ENCODE data around the gene ACVR1C. TPM values are rescaled to one million over a fixed set of nuclear protein-coding genes. Genes with fewer than 3 reads are reported as not detected.
A peak's percentile ranks its signal among the peaks of the same experiment; 100 is the strongest.

The ACVR1C gene
- total RNA-seq, 4 donors from 2014 or later, result 1.4 to 9.4 (median 5.4) TPM

DNA sequence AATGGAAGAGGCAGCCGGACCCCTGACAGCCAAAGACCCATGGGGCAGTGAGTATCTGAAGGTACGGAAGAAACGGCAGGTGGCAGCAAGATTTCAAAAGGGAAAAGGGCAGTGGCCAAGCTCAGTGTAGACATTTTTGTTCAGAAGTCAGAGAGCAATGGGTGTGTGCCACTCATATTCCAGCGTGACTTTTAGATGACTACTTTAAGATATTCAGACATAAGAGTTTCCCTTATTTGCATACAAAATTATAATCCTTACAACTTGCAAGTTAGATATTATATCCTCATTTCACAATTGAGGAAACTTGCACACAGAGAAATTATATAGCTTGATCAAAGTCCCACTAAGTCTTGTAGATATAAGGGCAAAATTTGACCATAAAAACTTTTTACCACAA is 124.0 kb downstream of the ACVR1C start:
- 87 to 92% methylated on average over 4 of the region's 4 CpGs for WGBS, 2 donors
- H3K4me1 ChIP-seq, result no peaks in the 10 kb centered on the region
- H3K36me3 ChIP-seq, result no peaks in the 10 kb centered on the region
- H3K27me3 ChIP-seq, result no peaks in the 10 kb centered on the region
- peaks cover 0 to 18% (median 1%) of the 10 kb centered on the region in 4 donors for H3K9me3 ChIP-seq
- no peak overlapping the region for H3K4me3 ChIP-seq
- no peak overlapping the region for H3K27ac ChIP-seq
- no peak for DNase-seq (ENCODE audit: low spot score in 2 of 2)
- TF ChIP-seq EP300 (IDR thresholded peaks at IDR 0.05) (no peak), POLR2A (IDR thresholded peaks at IDR 0.05) (no peak)
- TF ChIP-seq, protein P1, sequence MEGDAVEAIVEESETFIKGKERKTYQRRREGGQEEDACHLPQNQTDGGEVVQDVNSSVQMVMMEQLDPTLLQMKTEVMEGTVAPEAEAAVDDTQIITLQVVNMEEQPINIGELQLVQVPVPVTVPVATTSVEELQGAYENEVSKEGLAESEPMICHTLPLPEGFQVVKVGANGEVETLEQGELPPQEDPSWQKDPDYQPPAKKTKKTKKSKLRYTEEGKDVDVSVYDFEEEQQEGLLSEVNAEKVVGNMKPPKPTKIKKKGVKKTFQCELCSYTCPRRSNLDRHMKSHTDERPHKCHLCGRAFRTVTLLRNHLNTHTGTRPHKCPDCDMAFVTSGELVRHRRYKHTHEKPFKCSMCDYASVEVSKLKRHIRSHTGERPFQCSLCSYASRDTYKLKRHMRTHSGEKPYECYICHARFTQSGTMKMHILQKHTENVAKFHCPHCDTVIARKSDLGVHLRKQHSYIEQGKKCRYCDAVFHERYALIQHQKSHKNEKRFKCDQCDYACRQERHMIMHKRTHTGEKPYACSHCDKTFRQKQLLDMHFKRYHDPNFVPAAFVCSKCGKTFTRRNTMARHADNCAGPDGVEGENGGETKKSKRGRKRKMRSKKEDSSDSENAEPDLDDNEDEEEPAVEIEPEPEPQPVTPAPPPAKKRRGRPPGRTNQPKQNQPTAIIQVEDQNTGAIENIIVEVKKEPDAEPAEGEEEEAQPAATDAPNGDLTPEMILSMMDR (IDR thresholded peaks at IDR 0.05), result no peak

DNA sequence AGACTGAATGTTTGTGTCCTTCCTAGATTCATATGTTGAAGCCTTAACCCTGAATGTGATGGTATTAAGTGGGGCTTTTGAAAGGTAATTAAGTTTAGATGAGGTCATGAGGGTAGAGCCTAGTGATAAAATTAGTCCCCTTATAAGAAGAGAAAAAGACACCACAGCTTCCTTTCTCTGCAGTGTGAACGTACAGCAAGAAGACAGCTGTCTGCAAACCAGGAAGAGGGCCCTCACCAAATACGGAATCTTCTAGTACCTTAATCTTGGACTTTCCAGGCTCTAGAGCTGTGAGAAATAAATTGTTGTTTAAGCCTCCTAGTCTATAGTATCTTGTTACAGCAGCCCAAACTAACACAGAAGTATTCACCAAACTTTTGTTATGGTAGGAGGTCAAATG is 127.6 kb downstream of the ACVR1C start:
- no peak overlapping the region for H3K4me3 ChIP-seq
- no peak overlapping the region for H3K27ac ChIP-seq
- no peaks in the 10 kb centered on the region for H3K27me3 ChIP-seq
- no peaks in the 10 kb centered on the region for H3K4me1 ChIP-seq
- no peak for DNase-seq (ENCODE audit: low spot score in 2 of 2)
- peaks cover 0 to 11% (median 1%) of the 10 kb centered on the region in 4 donors for H3K9me3 ChIP-seq
- WGBS, 2 donors, result 60 to 61% methylated on average over 2 of the region's 2 CpGs
- H3K36me3 ChIP-seq, result no peaks in the 10 kb centered on the region
- TF ChIP-seq POLR2A (IDR thresholded peaks at IDR 0.05) (no peak), EP300 (IDR thresholded peaks at IDR 0.05) (no peak)
- TF ChIP-seq, protein P1 (IDR thresholded peaks at IDR 0.05), result no peak

DNA sequence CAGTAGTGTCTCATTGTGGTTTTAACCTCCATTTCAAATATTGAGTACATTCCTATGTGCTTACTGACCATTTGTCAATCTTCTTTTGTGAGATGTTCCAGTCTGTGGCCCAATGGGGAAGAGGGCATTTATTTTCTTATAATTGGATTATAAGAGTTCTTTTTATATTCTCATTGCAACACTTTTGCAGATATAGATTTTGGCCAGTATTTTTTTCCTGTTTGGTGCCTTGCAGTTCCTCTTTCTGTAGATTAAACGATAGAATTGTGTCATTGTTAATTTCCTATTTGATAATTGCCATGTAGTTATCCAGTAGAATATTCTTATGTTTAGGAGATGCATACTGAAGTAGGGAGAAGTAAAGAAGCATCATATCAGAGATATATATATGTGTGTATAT is 128.3 kb downstream of the ACVR1C start:
- 70 to 74% methylated on average over 1 of the region's 1 CpG for WGBS, 2 donors
- H3K36me3 ChIP-seq, result no peaks in the 10 kb centered on the region
- TF ChIP-seq, protein P1 (IDR thresholded peaks at IDR 0.05), result no peak
- TF ChIP-seq EP300 (IDR thresholded peaks at IDR 0.05), result no peak
- TF ChIP-seq POLR2A (IDR thresholded peaks at IDR 0.05), result no peak

DNA sequence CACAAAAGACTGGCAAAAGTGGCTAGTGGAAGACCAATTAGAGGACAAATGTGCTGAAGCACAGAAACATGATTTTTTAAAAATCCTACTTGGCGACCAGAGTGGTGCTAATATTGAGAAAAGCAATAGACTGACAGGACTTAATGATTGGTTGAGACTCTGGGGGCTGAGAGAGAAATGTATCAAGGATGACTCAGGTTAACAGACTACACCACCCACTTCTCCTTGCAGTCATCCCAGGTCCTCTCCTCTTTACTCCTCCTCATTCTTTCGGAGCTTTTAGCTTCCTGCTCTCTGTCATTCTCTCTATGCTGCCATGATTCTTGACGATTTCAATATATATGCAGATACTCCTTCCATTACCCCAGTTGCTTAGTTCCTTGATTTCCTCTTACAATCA is 130.2 kb downstream of the ACVR1C start:
- no peak for DNase-seq (ENCODE audit: low spot score in 2 of 2)
- TF ChIP-seq, protein P1 (IDR thresholded peaks at IDR 0.05), result no peak
- TF ChIP-seq EP300 (IDR thresholded peaks at IDR 0.05) (no peak), POLR2A (IDR thresholded peaks at IDR 0.05) (no peak)
- H3K36me3 ChIP-seq, result no peaks in the 10 kb centered on the region
- no peaks in the 10 kb centered on the region for H3K27me3 ChIP-seq
- H3K9me3 ChIP-seq, result no peaks in the 10 kb centered on the region
- H3K27ac ChIP-seq, result no peak overlapping the region
- no peak overlapping the region for H3K4me3 ChIP-seq
- no peaks in the 10 kb centered on the region for H3K4me1 ChIP-seq
- WGBS, 2 donors, result 87 to 92% methylated on average over 3 of the region's 3 CpGs

More for the DNA sequence above, 128.3 kb downstream of the ACVR1C start:
- Histone ChIP-seq H3K4me1 (no peaks in the 10 kb centered on the region), H3K27ac (no peak overlapping the region), H3K27me3 (no peaks in the 10 kb centered on the region), H3K9me3 (peaks cover 0 to 5% (median under 1%) of the 10 kb centered on the region in 4 donors), H3K4me3 (no peak overlapping the region)
- no peak for DNase-seq (ENCODE audit: low spot score in 2 of 2)

DNA sequence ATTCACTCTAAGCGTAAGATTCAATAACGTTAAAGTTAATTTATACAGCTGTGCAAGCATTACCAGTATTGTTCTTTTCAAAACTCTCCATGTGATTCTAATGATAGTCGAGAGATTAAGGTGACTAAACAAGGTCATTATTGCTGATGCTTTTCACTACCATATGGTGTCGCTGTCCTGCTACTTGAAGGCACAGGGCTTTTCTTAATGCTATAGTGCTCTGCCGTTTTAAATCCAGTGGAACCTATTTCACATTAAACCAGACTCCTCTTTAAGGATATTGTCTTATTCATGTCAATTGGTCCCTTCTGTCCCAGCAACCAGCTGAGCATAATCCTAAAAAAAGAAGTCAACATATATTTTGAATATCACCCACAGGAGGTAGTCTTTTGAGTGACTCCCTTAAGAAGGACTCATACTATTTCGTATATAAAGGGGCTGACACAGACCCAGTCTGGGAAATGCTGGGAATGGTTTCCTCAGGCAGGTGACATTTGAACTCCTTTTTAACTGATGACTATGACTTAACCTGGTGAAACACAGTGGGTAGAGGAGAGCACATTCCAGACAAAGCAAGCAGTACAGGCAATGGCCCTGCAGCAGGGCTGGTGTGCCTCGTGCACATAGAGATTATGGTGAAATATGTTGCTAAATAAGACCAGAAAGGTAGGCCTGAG is 130.9 kb downstream of the ACVR1C start:
- Histone ChIP-seq H3K9me3 (no peaks in the 10 kb centered on the region), H3K4me3 (no peak overlapping the region), H3K27me3 (no peaks in the 10 kb centered on the region), H3K27ac (no peak overlapping the region), H3K4me1 (no peaks in the 10 kb centered on the region), H3K36me3 (no peaks in the 10 kb centered on the region)
- TF ChIP-seq EP300 (IDR thresholded peaks at IDR 0.05) (no peak), POLR2A (IDR thresholded peaks at IDR 0.05) (no peak)
- TF ChIP-seq, protein P1 (IDR thresholded peaks at IDR 0.05), result peak; percentile 28 to 51 (median 43)
- WGBS, 2 donors, result 23 to 29% methylated on average over 7 of the region's 7 CpGs
- DNase-seq (ENCODE audit: low spot score in 2 of 2), result no peak
